ENCODE data around the gene HERPUD1.
A peak's percentile ranks its signal among the peaks of the same experiment; 100 is the strongest.

Gene HERPUD1

GRCh38 chr16:56969769-56970168, 37.8 kb downstream of the HERPUD1 start:
- WGBS (ENCODE audit: extremely low coverage, insufficient coverage, insufficient read length) = no CpG with 5 or more reads among the region's 7 CpGs
- Histone ChIP-seq H3K79me1 (ENCODE audit: low read length) (no peaks in the 10 kb centered on the region), H2BK120ac (ENCODE audit: insufficient read depth, low read length, poor library complexity) (no peak overlapping the region), H2BK12ac (ENCODE audit: low read length) (no peak overlapping the region), H3K14ac (ENCODE audit: low read length) (no peak overlapping the region), H3K18ac (ENCODE audit: low read length) (no peak overlapping the region), H2AK5ac (ENCODE audit: low read length) (no peak overlapping the region), H4K91ac (ENCODE audit: low read depth, low read length) (no peak overlapping the region), H3K36me3 (ENCODE audit: control insufficient read depth in 1 of 2, insufficient read depth in 2 of 2, low read length in 2 of 2) (no peaks in the 10 kb centered on the region), H3K4ac (ENCODE audit: low read depth, low read length) (no peak overlapping the region), H3K4me1 (ENCODE audit: control insufficient read depth in 1 of 2, insufficient read depth in 2 of 2, low read length in 2 of 2) (no peaks in the 10 kb centered on the region), H3K27me3 (ENCODE audit: insufficient read depth, low read length) (no peaks in the 10 kb centered on the region), H3K23ac (ENCODE audit: low read length) (no peak overlapping the region), H3K79me2 (ENCODE audit: control insufficient read depth, insufficient read depth, low read length, poor library complexity) (no peaks in the 10 kb centered on the region), H2AFZ (ENCODE audit: insufficient read depth, low read length, poor library complexity) (no peak overlapping the region), H3K9me3 (ENCODE audit: insufficient read depth, low read depth, low read length) (peaks cover 8% of the 10 kb centered on the region), H4K8ac (ENCODE audit: low read depth, low read length) (no peak overlapping the region), H3K4me2 (ENCODE audit: low read length) (no peak overlapping the region), H3K4me3 (ENCODE audit: low read depth, low read length) (no peak overlapping the region), H3K9ac (ENCODE audit: low read length) (no peak overlapping the region), H3K27ac (ENCODE audit: low read depth, low read length) (no peak overlapping the region), H4K12ac (ENCODE audit: low read depth, low read length) (no peak overlapping the region), H2BK5ac (ENCODE audit: low read depth, low read length, poor library complexity) (no peak overlapping the region)
- no peak for DNase-seq

GRCh38 chr16:56970934-56971767, 39.2 kb downstream of the HERPUD1 start:
- WGBS (ENCODE audit: extremely low coverage, insufficient coverage, insufficient read length) = no CpG with 5 or more reads among the region's 8 CpGs

GRCh38 chr16:56971768-56972043, 39.8 kb downstream of the HERPUD1 start:
- Histone ChIP-seq H2BK12ac (ENCODE audit: low read length) (no peak overlapping the region), H3K14ac (ENCODE audit: low read length) (no peak overlapping the region), H3K4me2 (ENCODE audit: low read length) (no peak overlapping the region), H2AFZ (ENCODE audit: insufficient read depth, low read length, poor library complexity) (no peak overlapping the region), H3K9ac (ENCODE audit: low read length) (no peak overlapping the region), H3K18ac (ENCODE audit: low read length) (no peak overlapping the region), H3K9me3 (ENCODE audit: insufficient read depth, low read depth, low read length) (peaks cover 8% of the 10 kb centered on the region), H2AK5ac (ENCODE audit: low read length) (no peak overlapping the region), H3K79me2 (ENCODE audit: control insufficient read depth, insufficient read depth, low read length, poor library complexity) (no peaks in the 10 kb centered on the region), H3K79me1 (ENCODE audit: low read length) (no peaks in the 10 kb centered on the region), H3K4ac (ENCODE audit: low read depth, low read length) (no peak overlapping the region), H4K8ac (ENCODE audit: low read depth, low read length) (no peak overlapping the region), H3K36me3 (ENCODE audit: control insufficient read depth in 1 of 2, insufficient read depth in 2 of 2, low read length in 2 of 2) (no peaks in the 10 kb centered on the region), H2BK5ac (ENCODE audit: low read depth, low read length, poor library complexity) (no peak overlapping the region), H4K12ac (ENCODE audit: low read depth, low read length) (no peak overlapping the region), H3K27ac (ENCODE audit: low read depth, low read length) (no peak overlapping the region), H2BK120ac (ENCODE audit: insufficient read depth, low read length, poor library complexity) (no peak overlapping the region), H3K4me1 (ENCODE audit: control insufficient read depth in 1 of 2, insufficient read depth in 2 of 2, low read length in 2 of 2) (no peaks in the 10 kb centered on the region), H3K4me3 (ENCODE audit: low read depth, low read length) (no peak overlapping the region), H3K27me3 (ENCODE audit: insufficient read depth, low read length) (no peaks in the 10 kb centered on the region), H4K91ac (ENCODE audit: low read depth, low read length) (no peak overlapping the region), H3K23ac (ENCODE audit: low read length) (no peak overlapping the region)
- DNase-seq = no peak
- WGBS (ENCODE audit: extremely low coverage, insufficient coverage, insufficient read length) = no CpG with 5 or more reads among the region's 3 CpGs

More at GRCh38 chr16:56970934-56971767, 39.2 kb downstream of the HERPUD1 start:
- Histone ChIP-seq H3K27me3 (ENCODE audit: insufficient read depth, low read length) (no peaks in the 10 kb centered on the region), H3K9me3 (ENCODE audit: insufficient read depth, low read depth, low read length) (peaks cover 8% of the 10 kb centered on the region), H4K12ac (ENCODE audit: low read depth, low read length) (no peak overlapping the region), H3K23ac (ENCODE audit: low read length) (no peak overlapping the region), H2AFZ (ENCODE audit: insufficient read depth, low read length, poor library complexity) (no peak overlapping the region), H3K36me3 (ENCODE audit: control insufficient read depth in 1 of 2, insufficient read depth in 2 of 2, low read length in 2 of 2) (no peaks in the 10 kb centered on the region), H2AK5ac (ENCODE audit: low read length) (no peak overlapping the region), H3K14ac (ENCODE audit: low read length) (no peak overlapping the region), H2BK120ac (ENCODE audit: insufficient read depth, low read length, poor library complexity) (no peak overlapping the region), H3K4me1 (ENCODE audit: control insufficient read depth in 1 of 2, insufficient read depth in 2 of 2, low read length in 2 of 2) (no peaks in the 10 kb centered on the region), H3K4me2 (ENCODE audit: low read length) (no peak overlapping the region), H4K91ac (ENCODE audit: low read depth, low read length) (no peak overlapping the region), H3K79me1 (ENCODE audit: low read length) (no peaks in the 10 kb centered on the region), H2BK12ac (ENCODE audit: low read length) (no peak overlapping the region), H3K27ac (ENCODE audit: low read depth, low read length) (no peak overlapping the region), H3K4me3 (ENCODE audit: low read depth, low read length) (peak overlapping the region; percentile 32), H3K9ac (ENCODE audit: low read length) (no peak overlapping the region), H2BK5ac (ENCODE audit: low read depth, low read length, poor library complexity) (no peak overlapping the region), H3K79me2 (ENCODE audit: control insufficient read depth, insufficient read depth, low read length, poor library complexity) (no peaks in the 10 kb centered on the region), H4K8ac (ENCODE audit: low read depth, low read length) (no peak overlapping the region), H3K18ac (ENCODE audit: low read length) (no peak overlapping the region), H3K4ac (ENCODE audit: low read depth, low read length) (no peak overlapping the region)
- no peak for DNase-seq

GRCh38 chr16:56972403-56973293, 40.7 kb downstream of the HERPUD1 start:
- Histone ChIP-seq H2AK5ac (ENCODE audit: low read length) (no peak overlapping the region), H3K4me1 (ENCODE audit: control insufficient read depth in 1 of 2, insufficient read depth in 2 of 2, low read length in 2 of 2) (no peaks in the 10 kb centered on the region), H2BK5ac (ENCODE audit: low read depth, low read length, poor library complexity) (no peak overlapping the region), H3K4me3 (ENCODE audit: low read depth, low read length) (no peak overlapping the region), H2BK120ac (ENCODE audit: insufficient read depth, low read length, poor library complexity) (no peak overlapping the region), H4K91ac (ENCODE audit: low read depth, low read length) (no peak overlapping the region), H3K4ac (ENCODE audit: low read depth, low read length) (no peak overlapping the region), H3K4me2 (ENCODE audit: low read length) (no peak overlapping the region), H3K23ac (ENCODE audit: low read length) (no peak overlapping the region), H3K36me3 (ENCODE audit: control insufficient read depth in 1 of 2, insufficient read depth in 2 of 2, low read length in 2 of 2) (no peaks in the 10 kb centered on the region), H2BK12ac (ENCODE audit: low read length) (no peak overlapping the region), H3K9me3 (ENCODE audit: insufficient read depth, low read depth, low read length) (peaks cover 8% of the 10 kb centered on the region), H3K14ac (ENCODE audit: low read length) (no peak overlapping the region), H3K27ac (ENCODE audit: low read depth, low read length) (no peak overlapping the region), H2AFZ (ENCODE audit: insufficient read depth, low read length, poor library complexity) (no peak overlapping the region), H4K8ac (ENCODE audit: low read depth, low read length) (no peak overlapping the region), H4K12ac (ENCODE audit: low read depth, low read length) (no peak overlapping the region), H3K9ac (ENCODE audit: low read length) (no peak overlapping the region), H3K27me3 (ENCODE audit: insufficient read depth, low read length) (no peaks in the 10 kb centered on the region), H3K18ac (ENCODE audit: low read length) (no peak overlapping the region), H3K79me1 (ENCODE audit: low read length) (no peaks in the 10 kb centered on the region), H3K79me2 (ENCODE audit: control insufficient read depth, insufficient read depth, low read length, poor library complexity) (no peaks in the 10 kb centered on the region)
- no peak for DNase-seq
- no CpG with 5 or more reads among the region's 18 CpGs for WGBS (ENCODE audit: extremely low coverage, insufficient coverage, insufficient read length)

All from trophoblast cell (in vitro differentiated cells and primary cell).